HEK293T (cell line): ENCODE measurements around the gene HIGD2A.

Experiments used
- CTCF ChIA-PET: fragments of 350-600 bp; formaldehyde crosslinking; extraction: SDS; loops from one replicate; lab custom pipeline; 2021; ENCODE audit warnings: antibody characterized with exemption, inconsistent platforms; lab: Yijun Ruan, JAX
- POLR2A ChIA-PET: fragments of 350-600 bp; formaldehyde crosslinking; extraction: SDS; loops from one replicate; lab custom pipeline; 2020; ENCODE audit warnings: antibody characterized with exemption, inconsistent platforms; lab: Yijun Ruan, JAX
- DNase-seq: peaks from one replicate; pipeline ENCODE4 v3.0.0; 2012; ENCODE audit warnings: mixed read lengths; ENCODE audit errors: extremely low spot score
- ARNT ChIP-seq: fragments of 450-650 bp; IDR thresholded peaks from 2 replicates; pipeline ENCODE4 v1.6.1; 2017; ENCODE audit warnings: mild to moderate bottlenecking
- BHLHE40 ChIP-seq: fragments of 450-650 bp; IDR thresholded peaks from 2 replicates; pipeline ENCODE4 v1.6.1; 2016; ENCODE audit warnings: mild to moderate bottlenecking, moderate library complexity, borderline replicate concordance
- CTBP1 ChIP-seq: fragments of 450-650 bp; IDR thresholded peaks from 2 replicates; pipeline ENCODE4 v1.6.1; 2016; ENCODE audit warnings: borderline replicate concordance
- ELF4 ChIP-seq: fragments of 450-650 bp; IDR thresholded peaks from 2 replicates; pipeline ENCODE4 v1.6.1; 2017; ENCODE audit warnings: antibody characterized with exemption
- FOXA1 ChIP-seq: fragments of 450-650 bp; IDR thresholded peaks from 2 replicates; pipeline ENCODE4 v1.6.1; 2016; ENCODE audit warnings: mild to moderate bottlenecking
- FOXK2 ChIP-seq: fragments of 450-650 bp; IDR thresholded peaks from 2 replicates; pipeline ENCODE4 v1.6.1; 2016; ENCODE audit warnings: mild to moderate bottlenecking
- FOXM1 ChIP-seq: fragments of 450-650 bp; IDR thresholded peaks from 2 replicates; pipeline ENCODE4 v1.6.1; 2017; ENCODE audit warnings: mild to moderate bottlenecking, borderline replicate concordance
- L3MBTL2 ChIP-seq: fragments of 450-650 bp; conservative IDR thresholded peaks from 2 replicates; pipeline ENCODE4 v1.6.1; 2016; ENCODE audit warnings: mild to moderate bottlenecking
- LEF1 ChIP-seq: fragments of 450-650 bp; IDR thresholded peaks from 2 replicates; pipeline ENCODE4 v1.6.1; 2017; ENCODE audit warnings: mild to moderate bottlenecking, borderline replicate concordance
- NFRKB ChIP-seq: fragments of 450-650 bp; IDR thresholded peaks from 2 replicates; pipeline ENCODE4 v1.6.1; 2016; ENCODE audit warnings: mild to moderate bottlenecking, moderate library complexity
- SP1 ChIP-seq: fragments of 450-650 bp; IDR thresholded peaks from 2 replicates; pipeline ENCODE4 v1.6.1; 2017
- SUZ12 ChIP-seq: fragments of 450-650 bp; IDR thresholded peaks from 2 replicates; pipeline ENCODE4 v1.6.1; 2016; ENCODE audit warnings: mild to moderate bottlenecking
- TARDBP ChIP-seq: fragments of 450-650 bp; IDR thresholded peaks from 2 replicates; pipeline ENCODE4 v1.6.1; 2016
- ZNF384 ChIP-seq: fragments of 450-650 bp; IDR thresholded peaks from 2 replicates; pipeline ENCODE4 v1.6.1; 2016
- TF ChIP-seq, protein P1 (sequence below): fragments of 450-650 bp; IDR thresholded peaks from 2 replicates; pipeline ENCODE4 v1.6.1; 2016

HIGD2A gene

GRCh38 chr5:176394881-176395675, 6.5 kb downstream of the HIGD2A start:
- ChIA-PET POLR2A (no interaction called here), CTCF (no interaction called here)
- no peak for DNase-seq
- no peak for TF ChIP-seq LEF1
- no peak for TF ChIP-seq FOXK2
- no peak for TF ChIP-seq ARNT
- TF ChIP-seq BHLHE40, result no peak
- TF ChIP-seq FOXM1, result no peak
- TF ChIP-seq SP1, result no peak
- TF ChIP-seq TARDBP, result no peak
- no peak for TF ChIP-seq CTBP1
- no peak for TF ChIP-seq ZNF384
- TF ChIP-seq, protein P1, sequence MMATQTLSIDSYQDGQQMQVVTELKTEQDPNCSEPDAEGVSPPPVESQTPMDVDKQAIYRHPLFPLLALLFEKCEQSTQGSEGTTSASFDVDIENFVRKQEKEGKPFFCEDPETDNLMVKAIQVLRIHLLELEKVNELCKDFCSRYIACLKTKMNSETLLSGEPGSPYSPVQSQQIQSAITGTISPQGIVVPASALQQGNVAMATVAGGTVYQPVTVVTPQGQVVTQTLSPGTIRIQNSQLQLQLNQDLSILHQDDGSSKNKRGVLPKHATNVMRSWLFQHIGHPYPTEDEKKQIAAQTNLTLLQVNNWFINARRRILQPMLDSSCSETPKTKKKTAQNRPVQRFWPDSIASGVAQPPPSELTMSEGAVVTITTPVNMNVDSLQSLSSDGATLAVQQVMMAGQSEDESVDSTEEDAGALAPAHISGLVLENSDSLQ, result no peak
- TF ChIP-seq L3MBTL2, result no peak
- no peak for TF ChIP-seq ELF4
- no peak for TF ChIP-seq NFRKB

- POLR2A ChIA-PET, result no interaction called here
- TF ChIP-seq BHLHE40 (no peak), L3MBTL2 (no peak)
- DNase-seq, result peak; percentile 39
- CTCF ChIA-PET, result interaction anchor here (0.5 kb wide), 1 partner anchor 153 kb away, joined by 3 read pairs; the partner anchor contains the start of gene CDHR2
Measured at GRCh38 chr5:176396330-176396729, 7.8 kb downstream of the HIGD2A start.

DNA sequence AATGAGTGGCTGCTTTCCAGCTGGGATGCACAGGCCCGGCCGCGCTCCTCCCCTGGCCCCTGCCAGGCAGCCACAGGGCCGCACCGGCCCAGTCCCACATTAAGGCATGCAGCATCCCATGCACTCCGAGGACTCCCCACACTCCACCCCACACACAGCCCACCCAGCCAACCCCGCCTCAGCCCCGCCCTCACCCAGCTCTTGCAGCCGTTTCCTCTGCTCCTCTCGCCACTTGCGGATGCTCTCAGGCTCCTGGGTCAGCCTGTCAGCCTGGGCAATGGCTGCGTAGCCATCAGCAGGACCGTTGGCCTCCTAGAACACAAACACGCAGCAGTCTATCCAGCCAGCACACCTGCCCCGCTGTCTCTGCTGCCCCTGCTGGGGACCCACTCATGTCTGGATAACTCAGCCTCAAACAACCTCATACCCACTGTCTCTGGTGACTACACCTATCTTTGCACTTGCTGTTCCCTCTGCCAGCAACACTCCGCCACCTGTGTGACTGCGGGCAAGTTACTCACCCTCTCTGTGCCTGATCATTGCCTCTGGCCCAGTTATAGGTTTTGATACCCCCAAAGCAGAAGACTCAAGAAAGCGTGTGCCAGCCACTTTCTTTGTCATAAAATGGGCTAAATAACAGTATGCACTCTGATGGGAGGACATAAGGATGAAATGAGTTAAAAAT, 9.3 kb downstream of the HIGD2A start:
- no peak for TF ChIP-seq ARNT
- no peak for TF ChIP-seq BHLHE40
- TF ChIP-seq FOXA1, result no peak

DNA sequence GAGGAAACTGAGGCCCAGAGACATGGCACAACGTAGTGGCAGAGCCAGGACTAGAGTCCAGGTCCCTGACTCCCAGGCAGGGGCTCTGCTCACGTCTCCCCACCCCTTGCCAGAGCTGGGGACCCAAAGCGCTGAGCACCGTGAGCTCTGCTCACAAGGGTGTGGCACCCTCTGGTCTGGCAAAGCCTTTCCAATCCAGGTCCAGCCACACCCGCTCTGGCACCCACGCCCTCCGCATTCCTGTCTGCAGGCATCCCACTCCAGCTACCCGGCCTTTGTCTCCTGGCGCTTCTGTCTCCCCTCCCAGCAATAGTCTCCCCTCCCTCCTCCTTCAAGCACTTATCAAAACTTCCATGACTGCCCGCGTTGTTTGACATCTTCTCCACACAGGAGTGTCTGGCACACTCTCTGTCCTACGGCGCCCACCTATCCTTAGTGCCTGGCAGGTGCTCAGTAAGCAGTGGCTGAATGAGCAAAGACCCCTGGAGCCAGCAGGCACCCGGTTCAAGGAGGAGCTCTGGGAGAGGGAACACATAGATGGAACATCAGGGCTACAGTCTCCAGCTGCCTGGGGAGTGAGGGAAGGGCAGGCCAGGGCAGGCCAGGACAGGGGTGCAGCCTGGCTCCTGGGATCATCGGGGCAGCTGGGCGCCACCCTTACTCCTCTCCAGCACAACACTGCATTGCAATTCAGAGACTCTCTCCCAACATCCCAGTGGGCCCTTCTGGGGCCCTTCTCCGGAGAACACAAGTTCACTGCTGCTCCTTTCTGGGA, 12.0 kb downstream of the HIGD2A start:
- CTCF ChIA-PET, result no interaction called here
- TF ChIP-seq BHLHE40, result no peak
- TF ChIP-seq, protein P1, result no peak
- TF ChIP-seq SP1, result no peak
- no peak for TF ChIP-seq FOXM1
- no peak for TF ChIP-seq FOXK2
- TF ChIP-seq LEF1, result no peak
- TF ChIP-seq ARNT, result no peak
- POLR2A ChIA-PET, result no interaction called here
- no peak for DNase-seq

More for the DNA sequence above, 9.3 kb downstream of the HIGD2A start:
- POLR2A ChIA-PET, result interaction anchor here (0.7 kb wide), 1 partner anchor 725 kb away, joined by 4 read pairs; no protein-coding TSS in a partner anchor
- CTCF ChIA-PET, result no interaction called here
- DNase-seq, result no peak

- DNase-seq, result no peak
- ChIA-PET POLR2A (interaction anchor here (1.0 kb wide), 1 partner anchor 61 kb away, joined by 3 read pairs; no protein-coding TSS in a partner anchor), CTCF (no interaction called here)
- TF ChIP-seq ELF4, result no peak
Measured at GRCh38 chr5:176401281-176402205, 13.0 kb downstream of the HIGD2A start.

DNA sequence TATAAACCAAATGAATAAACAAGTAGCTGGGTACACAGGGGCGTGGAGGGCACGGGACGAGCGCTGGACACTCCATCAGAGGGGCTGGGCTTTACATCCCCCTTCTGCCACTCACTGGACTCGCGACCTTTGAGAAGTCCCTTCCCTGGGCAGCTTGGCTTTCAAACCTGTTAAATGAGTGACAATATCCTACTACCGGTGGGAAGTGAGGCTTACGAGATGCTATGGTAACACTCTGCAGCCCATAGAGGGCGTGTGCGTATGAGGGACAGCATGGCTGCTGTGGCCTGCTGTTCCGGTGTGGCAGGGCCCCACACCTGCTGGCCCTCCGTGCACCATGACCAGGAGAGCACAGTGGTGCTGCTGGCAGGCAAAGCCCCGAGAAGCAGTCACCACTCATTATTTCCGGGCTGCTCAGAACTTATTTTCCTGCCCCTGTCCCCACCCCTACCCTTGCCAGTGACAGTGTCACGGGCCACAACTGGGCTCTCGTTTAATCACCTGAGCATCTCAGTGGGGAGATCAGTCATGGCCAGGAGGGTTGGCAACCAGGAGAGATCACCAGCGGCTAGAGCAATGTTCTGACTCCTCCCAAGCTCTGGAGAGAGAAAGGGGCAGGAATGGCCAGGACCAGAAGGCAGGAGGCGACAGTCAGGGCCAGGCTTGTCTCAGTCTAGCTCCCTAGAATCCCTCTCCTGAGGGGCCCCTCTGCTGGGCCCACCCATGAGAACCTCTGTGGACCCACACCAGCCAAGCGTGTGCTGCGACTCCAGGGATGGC, 17.3 kb downstream of the HIGD2A start:
- no peak for DNase-seq
- ChIA-PET POLR2A (no interaction called here), CTCF (interaction anchor here (1.3 kb wide), 1 partner anchor 42 kb away, joined by 3 read pairs; no protein-coding TSS in a partner anchor)
- TF ChIP-seq TARDBP, result no peak
- no peak for TF ChIP-seq SUZ12
